Muscle of leg (tissue), 11 donors: ENCODE results near the gene MED29. TPM values are rescaled to one million over a fixed set of nuclear protein-coding genes. Genes with fewer than 3 reads are reported as not detected.
A peak's percentile ranks its signal among the peaks of the same experiment; 100 is the strongest.

Experiments
- DNase-seq: peaks from one replicate; pipeline ENCODE4 v3.0.0; 2013
- H3K27ac ChIP-seq: one replicate; pipeline ENCODE4 v1.5.1; 2013; ENCODE audit warnings: mild to moderate bottlenecking, low read length, control low read depth
- H3K27me3 ChIP-seq: one replicate; pipeline ENCODE4 v1.6.1; 2013; ENCODE audit warnings: low read length; ENCODE audit not compliant: control insufficient read depth, insufficient read depth
- H3K36me3 ChIP-seq: one replicate; pipeline ENCODE4 v1.6.1; 2013; ENCODE audit warnings: low read length; ENCODE audit not compliant: control insufficient read depth, insufficient read depth
- H3K4me1 ChIP-seq: one replicate; pipeline ENCODE4 v1.6.1; 2013; ENCODE audit warnings: low read length; ENCODE audit not compliant: control insufficient read depth, insufficient read depth
- H3K4me3 ChIP-seq: one replicate; pipeline ENCODE4 v1.5.1; 2013; ENCODE audit warnings: low read length, control low read depth
- H3K9me3 ChIP-seq: replicated peaks from 2 replicates; pipeline ENCODE4 v1.6.1; 2013; ENCODE audit warnings: low read depth, low read length; ENCODE audit not compliant: control insufficient read depth
- WGBS: methylation state at CpG from one replicate; pipeline ENCODE4 v1.1.5; 2013; ENCODE audit warnings: missing lambda C conversion rate; ENCODE audit not compliant: insufficient coverage; 5-methylcytosine and 5-hydroxymethylcytosine counted together
- polyA plus RNA-seq, 8 donors: library from polyadenylated mRNA; unstranded; fragments of 120-200 nt; gene quantifications; one replicate each; pipeline versions ENCODE4 v1.2.1 to v1.2.3, GENCODE V29; 2013; ENCODE audit warnings: inconsistent platforms in 1 of 8, low replicate concordance in 1 of 8; ENCODE audit not compliant: insufficient read length in 8 of 8, insufficient read depth in 1 of 8
- total RNA-seq: library from RNA; stranded (reverse); fragments of 120-200 nt; gene quantifications from one replicate; pipeline ENCODE4 v1.2.4, GENCODE V29; 2013

MED29 gene
- total and polyA plus RNA-seq, 9 donors = 17.3 to 30.5 (median 26.4) TPM

- Histone ChIP-seq H3K4me3 (no peak overlapping the region), H3K4me1 (peaks cover 23% of the 10 kb centered on the region)
Measured at GRCh38 chr19:39428283-39429112, 37.3 kb downstream of the MED29 start.

GRCh38 chr19:39430675-39431593 lies 39.8 kb downstream of the MED29 start:
- Histone ChIP-seq H3K9me3 (no peaks in the 10 kb centered on the region), H3K36me3 (peaks cover 35% of the 10 kb centered on the region), H3K4me1 (peaks cover 41% of the 10 kb centered on the region), H3K27ac (peak overlapping the region; percentile 93), H3K4me3 (no peak overlapping the region), H3K27me3 (no peaks in the 10 kb centered on the region)
- peak; percentile 76 for DNase-seq
- WGBS = 80% methylated on average over 9 of the region's 25 CpGs

More at GRCh38 chr19:39428283-39429112, 37.3 kb downstream of the MED29 start:
- H3K9me3 ChIP-seq = no peaks in the 10 kb centered on the region
- peak overlapping the region; percentile 96 for H3K27ac ChIP-seq
- peaks cover 45% of the 10 kb centered on the region for H3K36me3 ChIP-seq
- 5% methylated on average over 16 of the region's 23 CpGs for whole genome bisulfite sequencing
- DNase-seq = peak; percentile 94
- H3K27me3 ChIP-seq = no peaks in the 10 kb centered on the region

GRCh38 chr19:39432677-39433025 lies 41.5 kb downstream of the MED29 start:
- Histone ChIP-seq H3K27me3 (no peaks in the 10 kb centered on the region), H3K9me3 (no peaks in the 10 kb centered on the region), H3K36me3 (peaks cover 35% of the 10 kb centered on the region), H3K4me1 (peaks cover 46% of the 10 kb centered on the region), H3K27ac (no peak overlapping the region), H3K4me3 (no peak overlapping the region)
- DNase-seq = no peak
- WGBS = 97% methylated on average over 5 of the region's 8 CpGs

GRCh38 chr19:39433480-39434079 lies 42.4 kb downstream of the MED29 start:
- H3K27ac ChIP-seq = no peak overlapping the region
- peaks cover 37% of the 10 kb centered on the region for H3K4me1 ChIP-seq
- H3K27me3 ChIP-seq = no peaks in the 10 kb centered on the region
- H3K4me3 ChIP-seq = no peak overlapping the region
- peaks cover 35% of the 10 kb centered on the region for H3K36me3 ChIP-seq
- 100% methylated on average over 2 of the region's 8 CpGs for WGBS
- DNase-seq = no peak
- no peaks in the 10 kb centered on the region for H3K9me3 ChIP-seq

- Histone ChIP-seq H3K4me1 (peaks cover 30% of the 10 kb centered on the region), H3K27ac (peak overlapping the region; percentile 0), H3K36me3 (peaks cover 35% of the 10 kb centered on the region), H3K9me3 (no peaks in the 10 kb centered on the region), H3K27me3 (no peaks in the 10 kb centered on the region), H3K4me3 (peak overlapping the region; percentile 86)
- DNase-seq = no peak
- WGBS = 69% methylated on average over 7 of the region's 10 CpGs
Measured at GRCh38 chr19:39434123-39435076, 43.2 kb downstream of the MED29 start.

GRCh38 chr19:39435499-39436349 lies 44.5 kb downstream of the MED29 start, which contains the start of gene RPS16:
Gene RPS16, minus strand, starts transcription at chr19:39435949. Its CDS starts 54 bp downstream, at chr19:39435895.
- Histone ChIP-seq H3K27me3 (no peaks in the 10 kb centered on the region), H3K4me1 (peaks cover 30% of the 10 kb centered on the region), H3K9me3 (no peaks in the 10 kb centered on the region), H3K4me3 (peak within 1 kb of the TSS; percentile 86), H3K36me3 (peaks cover 35% of the 10 kb centered on the region), H3K27ac (peak within 1 kb of the TSS; percentile 96)
- peak; percentile 99 for DNase-seq
- under 1% methylated on average over 59 of the region's 61 CpGs for WGBS

GRCh38 chr19:39436350-39436716 lies 45.2 kb downstream of the MED29 start:
- Histone ChIP-seq H3K36me3 (peaks cover 30% of the 10 kb centered on the region), H3K9me3 (no peaks in the 10 kb centered on the region), H3K4me3 (peak overlapping the region; percentile 45), H3K27me3 (no peaks in the 10 kb centered on the region), H3K27ac (peak overlapping the region; percentile 96), H3K4me1 (peaks cover 25% of the 10 kb centered on the region)
- no peak for DNase-seq
- 6% methylated on average over 2 of the region's 2 CpGs for WGBS

GRCh38 chr19:39438270-39438934 lies 47.2 kb downstream of the MED29 start:
- H3K27me3 ChIP-seq = no peaks in the 10 kb centered on the region
- no peak for DNase-seq
- H3K4me3 ChIP-seq = no peak overlapping the region
- no peak overlapping the region for H3K27ac ChIP-seq
- H3K36me3 ChIP-seq = peaks cover 15% of the 10 kb centered on the region
- peaks cover 25% of the 10 kb centered on the region for H3K4me1 ChIP-seq
- no peaks in the 10 kb centered on the region for H3K9me3 ChIP-seq
- WGBS = 72% methylated on average over 2 of the region's 9 CpGs
